ENCODE measurements around the gene PPP1R3C. TPM values are rescaled to one million over a fixed set of nuclear protein-coding genes. Genes with fewer than 3 reads are reported as not detected.

Gene PPP1R3C
- polyA plus RNA-seq, 1 donor from 2014 or later, result 0.51 TPM

GRCh38 chr10:91680487-91680886 lies 47.6 kb upstream of the PPP1R3C start:
- Histone ChIP-seq H3K9me2 (ENCODE audit: insufficient read depth, low read length) (no peaks in the 10 kb centered on the region), H3K4me2 (ENCODE audit: low read length) (no peak overlapping the region), H3K36me3 (ENCODE audit: insufficient read depth, low read length) (no peaks in the 10 kb centered on the region), H3K27ac (ENCODE audit: low read length) (no peak overlapping the region), H3K9ac (ENCODE audit: low read length) (no peak overlapping the region), H3K9me3 (ENCODE audit: low read length) (no peaks in the 10 kb centered on the region), H4K20me1 (ENCODE audit: insufficient read depth) (no peaks in the 10 kb centered on the region), H3K27me3 (ENCODE audit: insufficient read depth, low read depth, low read length) (no peaks in the 10 kb centered on the region), H3K4me3 (ENCODE audit: low read length) (no peak overlapping the region), H2AFZ (ENCODE audit: low read depth, low read length) (no peak overlapping the region), H3F3A (ENCODE audit: insufficient read depth, low read length, poor library complexity, severe bottlenecking) (no peaks in the 10 kb centered on the region), H3K79me2 (replicated peaks; ENCODE audit: insufficient read depth, low read length) (no peaks in the 10 kb centered on the region)
- TF ChIP-seq TAF1 (IDR thresholded peaks at IDR 0.05; ENCODE audit: low read depth), result no peak
- no peak for TF ChIP-seq EP300 (conservative IDR thresholded peaks at IDR 0.05; ENCODE audit: poor library complexity, severe bottlenecking)
- TF ChIP-seq POLR2AphosphoS5 (IDR thresholded peaks at IDR 0.05), result no peak
- TF ChIP-seq RAD21 (conservative IDR thresholded peaks at IDR 0.05), result no peak
- no peak for TF ChIP-seq SMC3 (conservative IDR thresholded peaks at IDR 0.05; ENCODE audit: poor library complexity)
- TF ChIP-seq, protein P1, sequence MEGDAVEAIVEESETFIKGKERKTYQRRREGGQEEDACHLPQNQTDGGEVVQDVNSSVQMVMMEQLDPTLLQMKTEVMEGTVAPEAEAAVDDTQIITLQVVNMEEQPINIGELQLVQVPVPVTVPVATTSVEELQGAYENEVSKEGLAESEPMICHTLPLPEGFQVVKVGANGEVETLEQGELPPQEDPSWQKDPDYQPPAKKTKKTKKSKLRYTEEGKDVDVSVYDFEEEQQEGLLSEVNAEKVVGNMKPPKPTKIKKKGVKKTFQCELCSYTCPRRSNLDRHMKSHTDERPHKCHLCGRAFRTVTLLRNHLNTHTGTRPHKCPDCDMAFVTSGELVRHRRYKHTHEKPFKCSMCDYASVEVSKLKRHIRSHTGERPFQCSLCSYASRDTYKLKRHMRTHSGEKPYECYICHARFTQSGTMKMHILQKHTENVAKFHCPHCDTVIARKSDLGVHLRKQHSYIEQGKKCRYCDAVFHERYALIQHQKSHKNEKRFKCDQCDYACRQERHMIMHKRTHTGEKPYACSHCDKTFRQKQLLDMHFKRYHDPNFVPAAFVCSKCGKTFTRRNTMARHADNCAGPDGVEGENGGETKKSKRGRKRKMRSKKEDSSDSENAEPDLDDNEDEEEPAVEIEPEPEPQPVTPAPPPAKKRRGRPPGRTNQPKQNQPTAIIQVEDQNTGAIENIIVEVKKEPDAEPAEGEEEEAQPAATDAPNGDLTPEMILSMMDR (IDR thresholded peaks at IDR 0.05; ENCODE audit: poor library complexity, severe bottlenecking), result no peak
- TF ChIP-seq, protein P2, sequence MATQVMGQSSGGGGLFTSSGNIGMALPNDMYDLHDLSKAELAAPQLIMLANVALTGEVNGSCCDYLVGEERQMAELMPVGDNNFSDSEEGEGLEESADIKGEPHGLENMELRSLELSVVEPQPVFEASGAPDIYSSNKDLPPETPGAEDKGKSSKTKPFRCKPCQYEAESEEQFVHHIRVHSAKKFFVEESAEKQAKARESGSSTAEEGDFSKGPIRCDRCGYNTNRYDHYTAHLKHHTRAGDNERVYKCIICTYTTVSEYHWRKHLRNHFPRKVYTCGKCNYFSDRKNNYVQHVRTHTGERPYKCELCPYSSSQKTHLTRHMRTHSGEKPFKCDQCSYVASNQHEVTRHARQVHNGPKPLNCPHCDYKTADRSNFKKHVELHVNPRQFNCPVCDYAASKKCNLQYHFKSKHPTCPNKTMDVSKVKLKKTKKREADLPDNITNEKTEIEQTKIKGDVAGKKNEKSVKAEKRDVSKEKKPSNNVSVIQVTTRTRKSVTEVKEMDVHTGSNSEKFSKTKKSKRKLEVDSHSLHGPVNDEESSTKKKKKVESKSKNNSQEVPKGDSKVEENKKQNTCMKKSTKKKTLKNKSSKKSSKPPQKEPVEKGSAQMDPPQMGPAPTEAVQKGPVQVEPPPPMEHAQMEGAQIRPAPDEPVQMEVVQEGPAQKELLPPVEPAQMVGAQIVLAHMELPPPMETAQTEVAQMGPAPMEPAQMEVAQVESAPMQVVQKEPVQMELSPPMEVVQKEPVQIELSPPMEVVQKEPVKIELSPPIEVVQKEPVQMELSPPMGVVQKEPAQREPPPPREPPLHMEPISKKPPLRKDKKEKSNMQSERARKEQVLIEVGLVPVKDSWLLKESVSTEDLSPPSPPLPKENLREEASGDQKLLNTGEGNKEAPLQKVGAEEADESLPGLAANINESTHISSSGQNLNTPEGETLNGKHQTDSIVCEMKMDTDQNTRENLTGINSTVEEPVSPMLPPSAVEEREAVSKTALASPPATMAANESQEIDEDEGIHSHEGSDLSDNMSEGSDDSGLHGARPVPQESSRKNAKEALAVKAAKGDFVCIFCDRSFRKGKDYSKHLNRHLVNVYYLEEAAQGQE (IDR thresholded peaks at IDR 0.05; ENCODE audit: borderline replicate concordance), result no peak
- no peak for TF ChIP-seq EZH2 (IDR thresholded peaks at IDR 0.05; ENCODE audit: borderline replicate concordance, insufficient read depth, low read length, poor library complexity, severe bottlenecking)
- TF ChIP-seq MXI1 (conservative IDR thresholded peaks at IDR 0.05; ENCODE audit: poor library complexity, severe bottlenecking), result no peak

DNA sequence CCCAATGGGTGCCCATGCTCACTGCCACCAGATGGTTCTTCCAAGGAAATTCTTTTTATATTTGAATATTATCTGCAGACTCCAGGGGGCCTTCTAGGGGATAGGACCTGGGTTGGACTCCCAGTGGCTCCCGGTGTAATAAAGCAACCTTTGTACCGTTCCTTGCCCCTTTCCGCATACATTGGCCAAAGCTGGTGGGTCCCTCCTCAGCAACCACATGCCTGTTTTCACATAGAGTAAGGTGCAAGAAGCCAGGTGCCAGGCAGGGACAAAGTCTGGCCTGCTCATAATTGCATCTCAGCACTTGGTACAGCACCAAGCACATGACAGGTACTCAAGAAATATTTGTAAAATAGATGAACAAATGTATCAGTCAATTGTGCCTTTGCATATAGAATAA lies 46.4 kb upstream of the PPP1R3C start:
- no peak overlapping the region for H3K9ac ChIP-seq (ENCODE audit: low read length)
- H3K27me3 ChIP-seq (ENCODE audit: insufficient read depth, low read depth, low read length), result no peaks in the 10 kb centered on the region
- H4K20me1 ChIP-seq (ENCODE audit: insufficient read depth), result no peaks in the 10 kb centered on the region
- H3K9me3 ChIP-seq (ENCODE audit: low read length), result no peaks in the 10 kb centered on the region
- TF ChIP-seq, protein P2 (IDR thresholded peaks at IDR 0.05; ENCODE audit: borderline replicate concordance), result no peak
- TF ChIP-seq SMC3 (conservative IDR thresholded peaks at IDR 0.05; ENCODE audit: poor library complexity) (no peak), POLR2AphosphoS5 (IDR thresholded peaks at IDR 0.05) (no peak), MXI1 (conservative IDR thresholded peaks at IDR 0.05; ENCODE audit: poor library complexity, severe bottlenecking) (no peak)
- H3K4me2 ChIP-seq (ENCODE audit: low read length), result no peak overlapping the region
- H3F3A ChIP-seq (ENCODE audit: insufficient read depth, low read length, poor library complexity, severe bottlenecking), result no peaks in the 10 kb centered on the region
- no peaks in the 10 kb centered on the region for H3K9me2 ChIP-seq (ENCODE audit: insufficient read depth, low read length)
- no peak overlapping the region for H2AFZ ChIP-seq (ENCODE audit: low read depth, low read length)
- no peaks in the 10 kb centered on the region for H3K36me3 ChIP-seq (ENCODE audit: insufficient read depth, low read length)
- H3K27ac ChIP-seq (ENCODE audit: low read length), result no peak overlapping the region
- H3K79me2 ChIP-seq (replicated peaks; ENCODE audit: insufficient read depth, low read length), result no peaks in the 10 kb centered on the region
- H3K4me3 ChIP-seq (ENCODE audit: low read length), result no peak overlapping the region
